IPS-NIHi7 (cell line): ENCODE measurements around the gene OPRM1.

Experiments used
- DNase-seq: peaks from one replicate; pipeline ENCODE4 v3.0.0; 2012; ENCODE audit warnings: mixed read lengths; ENCODE audit errors: extremely low spot score

The OPRM1 gene

GRCh38 chr6:154080461-154081189 is 41.6 kb downstream of the OPRM1 start:
- DNase-seq, result no peak

GRCh38 chr6:154086510-154086909 is 47.5 kb downstream of the OPRM1 start:
- DNase-seq, result no peak

GRCh38 chr6:154092326-154092962 is 53.4 kb downstream of the OPRM1 start:
- DNase-seq, result no peak

GRCh38 chr6:154093231-154094044 is 54.4 kb downstream of the OPRM1 start:
- DNase-seq, result no peak

- DNase-seq, result no peak
Measured at GRCh38 chr6:154095571-154095970, 56.5 kb downstream of the OPRM1 start.

- DNase-seq, result no peak
Measured at GRCh38 chr6:154096316-154096715, 57.3 kb downstream of the OPRM1 start.

- DNase-seq, result no peak
Measured at GRCh38 chr6:154096834-154097233, 57.8 kb downstream of the OPRM1 start.

GRCh38 chr6:154099211-154099610 is 60.2 kb downstream of the OPRM1 start:
- no peak for DNase-seq

- no peak for DNase-seq
Measured at GRCh38 chr6:154106251-154106650, 67.2 kb downstream of the OPRM1 start.

- no peak for DNase-seq
Measured at GRCh38 chr6:154111025-154111424, 72.0 kb downstream of the OPRM1 start.

- no peak for DNase-seq
Measured at GRCh38 chr6:154112181-154112809, 73.3 kb downstream of the OPRM1 start.

GRCh38 chr6:154113392-154113791 is 74.4 kb downstream of the OPRM1 start:
- DNase-seq, result no peak

GRCh38 chr6:154117485-154117884 is 78.4 kb downstream of the OPRM1 start:
- DNase-seq, result no peak

GRCh38 chr6:154122195-154122925 is 83.3 kb downstream of the OPRM1 start:
- DNase-seq, result no peak

GRCh38 chr6:154123155-154123956 is 84.3 kb downstream of the OPRM1 start:
- DNase-seq, result no peak

- DNase-seq, result no peak
Measured at GRCh38 chr6:154125421-154125820, 86.4 kb downstream of the OPRM1 start.

- peak; percentile 30 for DNase-seq
Measured at GRCh38 chr6:154127657-154128056, 88.6 kb downstream of the OPRM1 start.

GRCh38 chr6:154134471-154135147 is 95.6 kb downstream of the OPRM1 start:
- DNase-seq, result no peak

- DNase-seq, result no peak
Measured at GRCh38 chr6:154138793-154139192, 99.8 kb downstream of the OPRM1 start.

- DNase-seq, result no peak
Measured at GRCh38 chr6:154139892-154140291, 100.9 kb downstream of the OPRM1 start.
